NT2/D1 (cell line): ENCODE measurements around the gene MCF2L.

Experiments
- DNase-seq: peaks from one replicate; pipeline ENCODE4 v3.0.0-alpha.2; 2011; ENCODE audit warnings: low read depth, low spot score
- H3K27me3 ChIP-seq: 2 replicates; pipeline ENCODE4 v1.6.0; 2011; ENCODE audit warnings: mild to moderate bottlenecking; ENCODE audit not compliant: insufficient read length, insufficient read depth
- H3K36me3 ChIP-seq: 2 replicates; pipeline ENCODE4 v1.6.1; 2011; ENCODE audit warnings: mild to moderate bottlenecking, low read length, mixed read lengths; ENCODE audit not compliant: insufficient read depth, insufficient read length
- H3K4me1 ChIP-seq: 2 replicates; pipeline ENCODE4 v1.5.1; 2011; ENCODE audit not compliant: insufficient read depth, insufficient read length
- H3K4me3 ChIP-seq: 2 replicates; pipeline ENCODE4 v1.5.1; 2011; ENCODE audit warnings: low read depth; ENCODE audit not compliant: insufficient read length
- H3K9ac ChIP-seq: 2 replicates; pipeline ENCODE4 v1.6.0; 2011; ENCODE audit warnings: low read depth; ENCODE audit not compliant: insufficient read length
- H3K9me3 ChIP-seq: 2 replicates; pipeline ENCODE4 v1.5.1; 2011; ENCODE audit warnings: mild to moderate bottlenecking, low read length; ENCODE audit not compliant: insufficient read depth
- SUZ12 ChIP-seq: IDR thresholded peaks from 2 replicates; pipeline ENCODE4 v1.6.1; 2011; ENCODE audit not compliant: insufficient read length, insufficient read depth; ENCODE audit errors: extremely low read depth
- YY1 ChIP-seq: IDR thresholded peaks from 2 replicates; pipeline ENCODE4 v1.6.1; 2011; ENCODE audit not compliant: insufficient read length, insufficient read depth
- ZNF274 ChIP-seq: IDR thresholded peaks from 2 replicates; pipeline ENCODE4 v1.6.1; 2011; ENCODE audit warnings: mild to moderate bottlenecking, low read depth, low read length

Gene MCF2L

GRCh38 chr13:113125506-113126264 lies 156.7 kb downstream of the MCF2L start:
- H3K27me3 ChIP-seq: no peaks in the 10 kb centered on the region
- no peak for DNase-seq
- TF ChIP-seq SUZ12 (no peak), YY1 (no peak), ZNF274 (no peak)
- H3K9me3 ChIP-seq: no peaks in the 10 kb centered on the region
- no peak overlapping the region for H3K4me3 ChIP-seq
- no peak overlapping the region for H3K9ac ChIP-seq
- peaks cover 14% of the 10 kb centered on the region for H3K4me1 ChIP-seq
- no peaks in the 10 kb centered on the region for H3K36me3 ChIP-seq

GRCh38 chr13:113126265-113127150 lies 157.5 kb downstream of the MCF2L start:
- DNase-seq: no peak
- H3K4me1 ChIP-seq: peaks cover 14% of the 10 kb centered on the region
- no peaks in the 10 kb centered on the region for H3K9me3 ChIP-seq
- H3K27me3 ChIP-seq: peaks cover 4% of the 10 kb centered on the region
- no peak for TF ChIP-seq YY1
- H3K9ac ChIP-seq: no peak overlapping the region
- no peaks in the 10 kb centered on the region for H3K36me3 ChIP-seq
- no peak overlapping the region for H3K4me3 ChIP-seq

DNA sequence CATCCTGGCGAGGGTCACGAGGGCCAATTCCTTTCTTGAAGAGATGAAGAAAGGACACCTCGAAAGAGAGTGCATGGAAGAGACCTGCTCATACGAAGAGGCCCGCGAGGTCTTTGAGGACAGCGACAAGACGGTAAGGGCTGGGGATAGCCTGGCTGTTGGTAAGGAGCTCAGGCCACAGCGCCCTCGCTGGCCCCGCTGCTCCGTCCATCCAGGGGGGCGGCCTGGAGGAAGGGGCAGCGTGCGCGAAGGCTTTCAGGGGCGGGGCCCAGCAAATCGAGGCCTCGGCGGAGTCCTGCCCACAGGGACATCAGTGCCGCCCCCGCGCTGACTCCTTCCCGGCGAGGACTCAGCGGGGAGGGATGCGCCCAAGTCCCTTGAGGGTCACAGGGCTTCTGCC lies 160.5 kb downstream of the MCF2L start:
- H3K9ac ChIP-seq: no peak overlapping the region
- TF ChIP-seq SUZ12 (no peak), ZNF274 (no peak), YY1 (no peak)
- peaks cover 4% of the 10 kb centered on the region for H3K27me3 ChIP-seq

GRCh38 chr13:113129921-113130750 lies 161.1 kb downstream of the MCF2L start:
- TF ChIP-seq YY1 (no peak), SUZ12 (no peak), ZNF274 (no peak)
- Histone ChIP-seq H3K4me3 (no peak overlapping the region), H3K36me3 (no peaks in the 10 kb centered on the region), H3K27me3 (peaks cover 4% of the 10 kb centered on the region), H3K4me1 (no peaks in the 10 kb centered on the region), H3K9ac (no peak overlapping the region), H3K9me3 (no peaks in the 10 kb centered on the region)
- DNase-seq: no peak

More for the DNA sequence above, 160.5 kb downstream of the MCF2L start:
- H3K9me3 ChIP-seq: no peaks in the 10 kb centered on the region
- DNase-seq: no peak
- no peak overlapping the region for H3K4me3 ChIP-seq
- peaks cover under 1% of the 10 kb centered on the region for H3K4me1 ChIP-seq
- no peaks in the 10 kb centered on the region for H3K36me3 ChIP-seq

GRCh38 chr13:113135281-113135760 lies 166.3 kb downstream of the MCF2L start:
- TF ChIP-seq YY1 (no peak), ZNF274 (no peak), SUZ12 (no peak)
- Histone ChIP-seq H3K9ac (no peak overlapping the region), H3K9me3 (no peaks in the 10 kb centered on the region), H3K27me3 (peaks cover 4% of the 10 kb centered on the region), H3K4me3 (no peak overlapping the region), H3K36me3 (no peaks in the 10 kb centered on the region), H3K4me1 (no peaks in the 10 kb centered on the region)
- DNase-seq: no peak

DNA sequence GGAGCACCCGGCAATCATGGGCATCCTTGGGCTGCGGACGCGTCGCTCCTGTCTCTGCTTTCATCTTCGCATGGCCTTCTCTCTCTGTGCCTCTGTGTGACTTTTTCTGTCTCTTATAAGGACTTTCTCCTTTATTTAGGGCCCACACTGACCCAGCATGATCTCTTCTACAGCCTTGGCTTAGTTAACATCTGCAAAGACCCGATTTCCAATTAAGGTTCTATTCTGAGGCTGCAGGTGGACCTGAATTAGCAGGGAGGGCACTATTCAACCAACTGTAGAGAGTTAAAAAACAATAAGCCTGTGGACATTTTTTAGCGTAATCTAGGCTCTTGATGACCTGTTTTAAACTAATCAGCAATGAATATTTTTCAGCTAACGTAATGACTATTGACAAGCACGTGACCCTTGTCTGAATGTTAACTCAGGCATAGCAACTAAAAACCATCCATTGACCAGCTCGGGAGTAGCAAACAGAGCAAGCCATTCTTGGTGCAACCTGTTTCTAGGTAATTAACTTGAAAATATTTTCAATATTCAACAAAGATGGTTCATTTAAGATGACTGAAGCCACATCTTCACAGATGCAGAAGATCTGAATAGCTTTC lies 168.8 kb downstream of the MCF2L start:
- TF ChIP-seq YY1 (no peak), SUZ12 (no peak), ZNF274 (no peak)
- DNase-seq: no peak
- no peaks in the 10 kb centered on the region for H3K9me3 ChIP-seq
- H3K4me3 ChIP-seq: no peak overlapping the region
- H3K27me3 ChIP-seq: no peaks in the 10 kb centered on the region
- no peaks in the 10 kb centered on the region for H3K4me1 ChIP-seq
- no peaks in the 10 kb centered on the region for H3K36me3 ChIP-seq
- H3K9ac ChIP-seq: no peak overlapping the region
